Left renal cortex interstitium (tissue), 4 donors: ENCODE data around the gene SNX10. TPM values are rescaled to one million over a fixed set of nuclear protein-coding genes. Genes with fewer than 3 reads are reported as not detected.
A peak's percentile ranks its signal among the peaks of the same experiment; 100 is the strongest.

ENCODE experiments used
- DNase-seq, 4 donors: peaks; one replicate each; pipeline ENCODE4 v3.0.0-alpha.2; 2013; ENCODE audit warnings: low read depth in 4 of 4, low spot score in 2 of 4, missing footprints in 1 of 4
- polyA plus RNA-seq, 4 donors: library from polyadenylated mRNA; unstranded; fragments of 120-200 nt; gene quantifications; one replicate each; pipeline ENCODE4 v1.2.1, GENCODE V29; 2013; ENCODE audit not compliant: insufficient read length in 4 of 4

SNX10 gene
- polyA plus RNA-seq, 4 donors = 18.5 to 23.5 (median 19.4) TPM

- no peak for DNase-seq
Measured at GRCh38 chr7:26332698-26333097, 41.0 kb downstream of the SNX10 start.

- DNase-seq = no peak
Measured at GRCh38 chr7:26334166-26334859, 42.7 kb downstream of the SNX10 start.

- DNase-seq = no peak
Measured at GRCh38 chr7:26337232-26337865, 45.7 kb downstream of the SNX10 start.

- DNase-seq = no peak
Measured at GRCh38 chr7:26340476-26341018, 48.9 kb downstream of the SNX10 start.

- DNase-seq = no peak
Measured at GRCh38 chr7:26343320-26343832, 51.7 kb downstream of the SNX10 start.

- no peak for DNase-seq
Measured at GRCh38 chr7:26343837-26344236, 52.2 kb downstream of the SNX10 start.

- no peak for DNase-seq
Measured at GRCh38 chr7:26345202-26345601, 53.5 kb downstream of the SNX10 start.

GRCh38 chr7:26345837-26346236 is 54.2 kb downstream of the SNX10 start:
- DNase-seq = no peak

- no peak for DNase-seq
Measured at GRCh38 chr7:26346611-26347203, 55.0 kb downstream of the SNX10 start.

- no peak for DNase-seq
Measured at GRCh38 chr7:26348234-26348851, 56.7 kb downstream of the SNX10 start.

- no peak for DNase-seq
Measured at GRCh38 chr7:26349005-26349915, 57.6 kb downstream of the SNX10 start.

- no peak for DNase-seq
Measured at GRCh38 chr7:26351171-26351570, 59.5 kb downstream of the SNX10 start.

- peak in 1 of 4 donors; percentile 24 for DNase-seq
Measured at GRCh38 chr7:26356229-26356628, 64.6 kb downstream of the SNX10 start.

- no peak for DNase-seq
Measured at GRCh38 chr7:26356929-26357798, 65.5 kb downstream of the SNX10 start.

GRCh38 chr7:26357799-26358151 is 66.1 kb downstream of the SNX10 start:
- no peak for DNase-seq

GRCh38 chr7:26360650-26361049 is 69.0 kb downstream of the SNX10 start:
- DNase-seq = no peak

- no peak for DNase-seq
Measured at GRCh38 chr7:26361637-26362036, 70.0 kb downstream of the SNX10 start.

- no peak for DNase-seq
Measured at GRCh38 chr7:26363465-26363864, 71.8 kb downstream of the SNX10 start.
